ENCODE data around the gene HCRTR1.

The HCRTR1 gene

DNA sequence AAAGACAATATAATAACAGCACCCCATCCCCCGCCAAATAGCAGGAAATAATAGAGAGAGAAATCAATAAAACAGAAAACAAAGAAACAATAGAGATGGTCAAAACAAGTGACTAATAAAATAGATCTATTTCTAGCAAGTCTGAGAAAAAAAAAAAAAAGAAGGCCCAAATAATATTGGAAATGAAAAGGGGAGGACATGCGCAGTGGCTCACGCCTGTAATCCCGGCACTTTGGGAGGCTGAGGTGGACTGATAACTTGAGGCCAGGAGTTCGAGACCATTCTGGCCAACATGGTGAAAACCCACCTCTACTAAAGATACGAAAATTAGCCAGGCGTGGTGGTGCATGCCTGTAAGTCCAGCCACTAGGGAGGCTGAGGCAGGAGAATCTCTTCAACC, 18.5 kb upstream of the HCRTR1 start:
- no peak for DNase-seq (ENCODE audit: low read depth)

DNA sequence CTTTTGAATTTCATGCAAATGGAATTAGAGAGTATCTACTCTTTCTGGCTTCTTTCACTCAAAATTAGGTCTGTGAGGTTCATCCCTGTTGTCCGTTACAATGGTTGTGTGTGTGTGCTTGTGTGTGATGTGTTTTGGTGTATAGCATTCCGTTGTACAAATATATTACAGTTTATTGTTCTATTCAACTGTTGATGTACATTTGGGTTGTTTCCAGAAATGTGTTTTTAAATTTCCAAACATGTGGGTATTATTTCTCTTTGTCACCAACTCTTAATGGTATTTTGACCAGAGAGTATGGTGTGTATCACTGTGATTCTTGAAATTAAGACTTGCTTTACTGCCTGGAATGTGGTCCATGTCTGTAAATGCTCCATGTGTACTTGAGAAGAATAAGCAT, 16.8 kb upstream of the HCRTR1 start:
- DNase-seq (ENCODE audit: low read depth) = no peak

DNA sequence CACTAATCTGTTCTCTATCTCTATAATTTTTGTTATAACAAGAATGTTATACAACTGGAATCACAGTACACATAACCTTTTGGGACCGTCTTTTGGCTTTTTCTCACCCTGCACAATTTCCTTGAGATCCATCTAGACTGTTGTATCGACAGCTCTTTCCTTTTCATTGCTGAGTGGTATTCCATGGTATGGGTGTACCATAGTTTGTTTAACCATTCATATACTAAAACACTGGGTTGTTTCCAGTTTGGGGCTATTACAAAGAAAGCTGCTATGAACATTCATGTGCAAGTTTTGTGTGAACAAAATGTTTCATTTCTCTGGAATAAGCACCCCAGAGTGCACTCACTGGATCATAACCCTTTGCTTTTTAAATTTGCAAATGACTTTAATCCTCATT, 15.4 kb upstream of the HCRTR1 start:
- no peak for DNase-seq (ENCODE audit: low read depth)

DNA sequence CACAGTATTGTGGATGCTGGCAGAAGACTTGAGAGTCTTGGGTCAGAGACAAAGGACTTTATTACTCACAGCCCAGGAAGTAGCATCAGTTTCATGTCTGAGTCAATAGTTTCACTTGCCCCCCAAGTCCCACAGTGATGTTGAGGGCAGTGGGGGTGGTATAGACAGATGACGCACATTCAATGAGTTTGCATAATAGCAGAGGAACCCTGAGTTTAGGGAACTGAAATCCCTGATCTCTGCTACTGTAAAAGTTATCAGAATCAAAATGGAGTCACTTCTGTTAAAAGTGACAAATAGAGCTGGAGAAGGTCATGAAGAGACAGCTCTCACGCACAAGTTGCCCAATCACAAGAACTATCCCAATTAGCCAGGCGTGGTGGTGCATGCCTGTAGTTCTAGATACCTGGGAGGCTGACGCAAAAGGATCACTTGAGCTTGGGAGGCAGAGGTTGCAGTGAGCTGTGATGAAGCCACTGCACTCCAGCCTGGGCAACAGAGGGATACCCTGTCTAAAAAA, 11.5 kb upstream of the HCRTR1 start:
- peak; percentile 26 for DNase-seq (ENCODE audit: low read depth)

DNA sequence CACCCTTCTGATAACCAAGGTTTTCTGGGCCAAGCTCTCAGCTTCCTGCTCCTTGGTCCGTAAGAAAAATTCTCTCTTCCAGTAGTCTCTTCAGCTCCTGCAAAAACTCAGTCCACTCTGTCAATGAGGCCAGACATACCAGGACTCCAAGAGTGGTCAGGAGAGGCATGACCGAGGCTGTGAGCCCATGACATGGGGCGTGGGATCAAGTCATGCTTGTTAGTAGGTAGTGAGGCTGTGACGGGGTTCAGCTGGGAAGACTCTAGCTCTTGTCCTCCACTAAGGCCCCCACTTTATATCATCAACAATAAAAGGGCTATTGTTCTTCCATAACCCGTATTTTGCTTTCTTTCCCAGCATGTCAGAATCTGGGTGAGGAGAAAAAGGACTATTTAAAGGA, 10.1 kb upstream of the HCRTR1 start:
- DNase-seq (ENCODE audit: low read depth) = no peak

DNA sequence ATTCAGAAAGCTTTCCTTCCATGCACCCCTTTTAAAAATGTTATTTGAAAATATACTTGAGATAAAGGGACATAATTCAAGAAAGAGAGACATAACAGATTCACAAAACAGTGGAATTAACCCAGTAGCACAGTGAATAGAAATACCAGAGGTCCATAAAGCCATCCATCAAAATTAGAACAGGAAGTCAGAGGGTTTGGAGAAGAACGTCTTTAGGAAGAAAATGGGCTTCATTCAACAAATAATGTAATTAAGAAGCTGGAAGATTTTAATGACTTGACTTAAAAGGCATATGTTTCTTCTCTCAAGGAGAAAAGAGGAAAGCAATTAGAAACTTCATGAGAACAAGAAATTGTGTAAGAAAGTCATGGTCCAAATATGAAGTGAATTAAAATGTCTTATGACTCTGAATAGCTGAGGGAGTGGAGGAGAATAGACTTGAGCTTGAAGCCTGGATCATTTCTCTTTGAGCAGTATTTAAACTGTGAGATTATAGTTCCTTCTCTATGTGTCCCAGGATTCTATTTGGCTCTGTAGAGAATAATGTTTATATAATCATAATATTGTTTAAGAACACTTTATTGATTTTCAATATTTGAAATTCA, 7.9 kb upstream of the HCRTR1 start:
- no peak for DNase-seq (ENCODE audit: low read depth)

DNA sequence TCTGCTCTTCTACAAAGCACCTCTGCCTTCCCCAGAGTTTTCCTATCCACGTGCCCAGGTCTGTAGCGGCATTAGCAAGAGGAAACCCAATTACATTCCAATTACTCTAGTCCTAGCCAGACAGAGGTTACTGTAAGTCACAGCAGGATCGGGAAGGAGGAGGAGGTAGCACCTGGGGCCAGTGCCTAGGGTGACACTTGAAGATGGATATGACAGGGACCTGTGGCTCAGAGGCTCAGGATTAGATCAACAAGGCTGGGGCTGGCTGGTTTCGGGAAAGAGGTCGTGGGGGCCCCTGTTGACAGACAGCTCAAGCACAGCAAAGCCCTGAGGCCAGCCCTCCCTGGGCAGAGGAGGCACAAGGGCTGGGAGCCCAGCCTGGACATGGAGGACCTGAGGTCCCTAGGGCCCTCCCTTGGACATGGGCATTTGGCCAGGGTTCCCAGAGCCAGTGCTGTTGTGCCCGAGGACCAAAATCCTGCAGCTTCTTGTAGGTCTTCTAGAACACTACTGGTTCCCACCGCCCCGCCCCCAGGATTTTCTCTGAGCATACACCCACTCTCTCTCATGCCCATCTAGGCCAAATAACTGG, 3.0 kb upstream of the HCRTR1 start:
- DNase-seq (ENCODE audit: low read depth) = no peak

DNA sequence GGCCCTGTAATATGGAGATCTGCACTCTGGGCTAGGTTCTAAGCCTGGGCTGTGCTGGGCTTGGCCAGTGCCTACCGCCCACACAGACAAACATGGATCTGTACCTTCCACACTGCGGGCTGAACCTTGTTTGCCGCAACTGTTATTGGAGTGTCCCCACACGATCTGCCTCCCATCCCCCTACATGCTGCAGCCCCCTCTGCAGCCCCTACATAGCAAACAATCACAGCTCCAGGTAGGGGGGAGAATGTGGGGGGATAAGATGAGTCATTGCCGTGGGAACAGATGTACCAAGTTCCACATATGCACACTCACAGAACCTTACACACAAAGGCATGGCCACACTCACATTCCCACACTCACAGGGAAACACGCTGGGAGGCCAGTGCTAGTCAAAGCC, 2.1 kb upstream of the HCRTR1 start:
- no peak for DNase-seq (ENCODE audit: low read depth)

DNA sequence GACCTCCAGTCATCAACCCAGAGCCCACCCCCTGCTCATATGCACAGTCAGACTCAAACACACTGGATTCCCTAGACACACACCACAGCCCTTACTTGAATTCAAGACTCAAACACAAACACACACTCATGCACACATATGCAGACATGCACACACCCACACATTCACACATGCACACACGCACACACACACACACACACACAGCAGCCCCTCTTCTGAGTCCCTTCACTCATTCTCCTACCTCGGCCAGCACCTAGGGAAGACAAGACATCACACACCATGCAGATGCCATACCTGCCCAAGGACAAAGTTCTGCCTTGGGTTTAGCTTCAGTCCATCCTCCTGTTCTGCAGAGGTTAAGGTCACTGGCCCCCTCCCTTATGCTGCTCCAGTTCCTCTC, 1.6 kb upstream of the HCRTR1 start:
- no peak for DNase-seq (ENCODE audit: low read depth)

DNA sequence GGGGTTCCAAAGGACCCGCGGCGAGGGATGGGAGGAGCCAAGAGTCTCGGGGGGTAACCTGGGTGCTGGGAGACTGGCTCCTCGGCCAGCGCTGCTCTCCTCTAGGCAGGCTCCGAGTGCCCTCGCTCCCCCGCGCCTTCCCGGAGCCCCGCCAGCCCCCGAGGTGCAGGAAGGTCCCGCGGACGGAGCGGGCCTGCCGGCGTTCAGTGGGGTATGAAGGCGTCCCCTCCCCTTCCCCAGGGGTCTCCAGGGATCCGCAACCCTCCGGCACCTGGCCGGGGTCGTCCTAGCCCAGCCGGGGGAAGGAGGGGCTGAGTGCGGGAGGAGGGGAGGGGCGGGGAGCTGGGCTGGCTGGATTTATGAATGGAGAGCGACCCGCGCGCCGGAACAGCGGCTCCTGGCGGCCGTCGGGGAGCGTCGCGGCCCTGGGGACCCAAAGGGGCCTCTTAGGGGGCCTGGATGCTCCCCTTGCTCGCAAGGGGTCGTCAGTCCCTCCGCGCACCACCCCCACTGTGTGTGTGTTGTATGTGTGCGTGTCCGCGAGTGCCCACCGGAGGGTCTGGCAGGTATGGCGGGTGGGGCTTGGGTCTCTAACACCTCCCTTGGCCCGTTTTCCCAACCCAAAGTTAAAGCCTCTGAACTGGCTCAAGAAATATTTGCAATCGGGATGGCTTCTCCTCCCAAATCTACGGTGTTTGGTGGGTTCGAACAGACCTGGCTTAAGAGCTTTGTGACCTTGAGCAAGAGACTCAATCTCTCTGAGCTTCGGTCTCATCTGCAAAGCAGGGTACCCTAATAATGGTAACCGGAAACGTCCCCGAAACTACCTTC, 642 bp downstream of the HCRTR1 start:
- DNase-seq (ENCODE audit: low read depth) = peak; percentile 39

DNA sequence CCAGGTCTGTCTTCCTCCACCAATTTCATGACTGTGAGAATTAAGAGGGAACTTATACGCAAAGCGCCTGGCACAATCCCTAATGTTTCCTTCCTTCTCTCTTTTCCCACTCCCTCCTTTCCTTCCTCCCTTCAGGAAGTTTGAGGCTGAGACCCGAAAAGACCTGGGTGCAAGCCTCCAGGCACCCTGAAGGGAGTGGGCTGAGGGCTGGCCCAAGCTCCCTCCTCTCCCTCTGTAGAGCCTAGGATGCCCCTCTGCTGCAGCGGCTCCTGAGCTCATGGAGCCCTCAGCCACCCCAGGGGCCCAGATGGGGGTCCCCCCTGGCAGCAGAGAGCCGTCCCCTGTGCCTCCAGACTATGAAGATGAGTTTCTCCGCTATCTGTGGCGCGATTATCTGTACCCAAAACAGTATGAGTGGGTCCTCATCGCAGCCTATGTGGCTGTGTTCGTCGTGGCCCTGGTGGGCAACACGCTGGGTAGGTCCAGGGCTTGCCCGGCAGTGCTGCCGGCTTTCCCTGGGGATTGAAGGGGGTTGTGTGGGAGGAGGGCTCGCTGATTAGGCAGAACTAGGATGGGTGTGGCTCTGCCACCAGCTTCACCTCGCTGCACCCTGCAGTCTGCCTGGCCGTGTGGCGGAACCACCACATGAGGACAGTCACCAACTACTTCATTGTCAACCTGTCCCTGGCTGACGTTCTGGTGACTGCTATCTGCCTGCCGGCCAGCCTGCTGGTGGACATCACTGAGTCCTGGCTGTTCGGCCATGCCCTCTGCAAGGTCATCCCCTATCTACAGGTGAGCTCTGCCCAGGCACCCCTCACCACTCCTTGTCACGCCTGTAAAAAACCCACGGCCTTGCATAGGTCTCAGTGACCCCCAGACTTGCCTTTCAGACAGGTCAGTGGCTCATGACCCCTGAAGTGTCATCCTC, 1.7 kb downstream of the HCRTR1 start:
- no peak for DNase-seq (ENCODE audit: low read depth)

DNA sequence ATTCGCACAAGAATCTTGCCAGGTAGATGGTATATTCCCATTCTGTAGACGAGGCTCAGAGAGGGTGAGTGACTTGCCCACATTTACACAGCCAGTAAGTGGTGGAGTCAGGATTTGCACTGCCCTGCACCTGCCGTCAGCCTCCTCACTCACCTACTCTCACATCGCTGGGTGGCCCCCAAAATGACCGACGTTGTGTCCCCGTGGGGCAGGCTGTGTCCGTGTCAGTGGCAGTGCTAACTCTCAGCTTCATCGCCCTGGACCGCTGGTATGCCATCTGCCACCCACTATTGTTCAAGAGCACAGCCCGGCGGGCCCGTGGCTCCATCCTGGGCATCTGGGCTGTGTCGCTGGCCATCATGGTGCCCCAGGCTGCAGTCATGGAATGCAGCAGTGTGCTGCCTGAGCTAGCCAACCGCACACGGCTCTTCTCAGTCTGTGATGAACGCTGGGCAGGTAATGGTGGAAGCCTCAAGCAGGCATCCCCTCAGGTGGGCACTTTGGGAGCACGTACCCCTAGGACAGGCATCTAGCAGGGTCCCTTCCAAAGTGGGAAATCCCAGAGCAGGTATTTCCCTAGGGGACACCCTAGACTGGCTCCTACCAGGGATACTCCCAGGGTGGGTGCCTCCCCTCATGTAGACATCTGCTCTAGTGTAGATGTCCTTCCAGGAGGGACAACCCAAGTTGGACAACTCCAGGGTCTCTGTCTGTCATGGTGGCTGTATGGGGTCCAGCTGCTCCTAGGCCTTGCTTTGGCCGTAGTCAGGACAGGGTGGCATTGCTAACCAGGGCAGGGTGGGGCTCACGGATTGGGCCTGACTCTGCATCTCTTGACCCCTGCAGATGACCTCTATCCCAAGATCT, 3.4 kb downstream of the HCRTR1 start:
- no peak for DNase-seq (ENCODE audit: low read depth)

DNA sequence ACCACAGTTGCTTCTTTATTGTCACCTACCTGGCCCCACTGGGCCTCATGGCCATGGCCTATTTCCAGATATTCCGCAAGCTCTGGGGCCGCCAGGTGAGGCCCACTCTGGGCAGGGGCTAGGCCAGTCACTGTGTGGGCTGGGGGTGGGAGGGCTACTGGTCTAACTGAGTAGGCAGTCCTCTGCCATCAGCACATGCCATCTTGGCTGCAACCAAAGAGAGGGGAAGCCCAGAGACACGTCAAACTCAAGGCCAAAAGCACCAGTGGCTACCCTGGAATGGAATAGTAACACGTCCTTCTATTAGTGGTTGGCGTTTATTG, 4.0 kb downstream of the HCRTR1 start:
- no peak for DNase-seq (ENCODE audit: low read depth)

DNA sequence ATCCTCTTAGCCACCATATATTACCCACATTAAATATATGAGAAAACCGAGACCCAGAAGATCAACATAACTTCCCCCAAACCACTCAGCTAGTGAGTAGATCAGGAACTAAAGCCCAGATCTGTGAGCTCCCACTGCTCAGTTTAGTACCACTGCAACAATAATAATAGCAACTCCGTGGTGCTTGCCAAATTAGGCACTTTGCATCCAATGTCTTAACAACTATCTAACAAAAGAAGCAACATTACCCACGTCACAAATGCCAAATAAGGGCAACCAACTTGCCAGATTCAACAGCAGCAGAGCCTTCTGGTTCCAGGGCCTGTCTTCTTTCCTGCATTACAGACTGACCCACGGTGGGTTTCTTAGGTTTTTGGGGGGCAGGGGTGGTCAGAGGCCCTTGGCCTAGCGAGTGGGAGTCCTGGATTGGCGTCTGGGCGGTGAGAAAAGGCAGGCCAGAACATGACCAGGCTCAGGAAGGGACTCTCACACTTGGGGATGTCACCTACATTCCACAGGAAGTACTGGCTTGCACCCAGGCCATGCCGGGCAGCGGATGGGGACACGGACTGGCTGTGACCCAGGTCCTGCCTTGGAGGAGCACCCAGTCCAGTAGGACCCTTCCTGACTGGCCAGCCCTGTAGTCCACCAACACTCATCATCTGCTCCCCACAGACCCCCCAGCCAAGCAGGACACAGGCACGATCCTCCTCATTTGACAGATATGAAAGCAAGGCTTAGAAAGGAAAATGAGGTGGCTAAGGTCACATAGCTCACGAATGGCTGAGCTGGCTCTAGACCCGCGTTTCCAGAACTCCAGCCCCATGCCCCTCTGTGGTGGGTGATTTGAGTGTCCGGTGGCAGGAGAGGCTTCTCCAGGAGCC, 4.6 kb downstream of the HCRTR1 start:
- no peak for DNase-seq (ENCODE audit: low read depth)

DNA sequence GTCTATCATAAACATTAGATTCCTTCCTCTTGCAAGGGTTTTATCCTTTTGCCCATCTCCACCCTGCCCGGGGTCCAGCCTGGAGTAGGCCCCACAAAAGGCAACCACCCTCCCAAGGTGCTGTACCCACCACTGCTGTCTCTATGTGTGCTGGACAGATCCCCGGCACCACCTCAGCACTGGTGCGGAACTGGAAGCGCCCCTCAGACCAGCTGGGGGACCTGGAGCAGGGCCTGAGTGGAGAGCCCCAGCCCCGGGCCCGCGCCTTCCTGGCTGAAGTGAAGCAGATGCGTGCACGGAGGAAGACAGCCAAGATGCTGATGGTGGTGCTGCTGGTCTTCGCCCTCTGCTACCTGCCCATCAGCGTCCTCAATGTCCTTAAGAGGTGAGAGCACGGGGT, 5.9 kb downstream of the HCRTR1 start:
- no peak for DNase-seq (ENCODE audit: low read depth)

DNA sequence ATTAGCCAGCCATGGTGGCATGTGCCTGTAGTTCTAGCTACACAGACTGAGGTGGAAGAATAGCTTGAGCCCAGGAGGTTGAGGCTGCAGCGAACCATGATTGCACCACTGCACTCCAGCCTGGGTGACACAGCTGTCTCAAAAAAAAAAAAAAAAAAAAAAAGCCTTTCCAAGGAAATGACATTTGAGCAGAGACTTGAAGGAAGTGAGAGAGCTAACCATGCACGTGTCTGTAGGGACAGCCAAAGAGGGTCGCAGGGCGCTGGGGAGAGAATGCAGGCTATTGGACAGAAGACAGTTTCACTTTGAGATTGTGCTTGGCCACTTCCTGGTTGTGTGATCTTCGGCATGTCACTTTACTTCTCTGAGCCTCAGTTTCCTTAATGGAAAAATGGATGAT, 6.8 kb downstream of the HCRTR1 start:
- DNase-seq (ENCODE audit: low read depth) = no peak

DNA sequence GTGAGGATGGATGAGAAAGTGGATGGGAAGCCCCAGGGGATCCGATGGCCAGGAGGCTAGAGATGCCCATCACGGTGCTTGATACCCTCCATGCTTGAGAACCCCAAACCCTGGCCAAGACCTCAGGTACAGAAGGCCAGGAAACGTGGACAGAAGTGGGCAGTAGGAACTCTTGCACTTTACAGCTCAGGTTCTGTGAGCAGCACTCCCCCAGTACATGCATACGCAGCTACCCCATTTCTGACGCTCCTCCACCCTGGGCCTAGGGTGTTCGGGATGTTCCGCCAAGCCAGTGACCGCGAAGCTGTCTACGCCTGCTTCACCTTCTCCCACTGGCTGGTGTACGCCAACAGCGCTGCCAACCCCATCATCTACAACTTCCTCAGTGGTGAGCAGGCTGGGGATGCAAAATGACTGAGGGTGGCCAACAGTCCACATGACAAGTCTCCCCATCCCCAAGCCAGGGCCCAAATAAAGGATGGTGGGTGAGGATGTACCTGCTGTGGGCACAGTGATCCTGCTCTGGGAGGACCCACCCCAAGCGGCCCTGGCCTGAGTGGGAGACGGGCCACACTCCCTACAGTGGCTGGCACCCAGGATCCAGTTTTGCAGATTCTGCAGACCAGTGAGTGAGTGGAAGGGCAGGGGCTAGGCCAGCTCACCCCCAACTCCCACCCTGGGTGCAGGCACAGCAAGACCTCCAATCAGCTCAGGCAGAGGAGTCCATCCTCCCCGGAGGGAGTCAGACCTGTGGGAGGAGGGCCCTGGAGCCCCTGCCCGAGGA, 7.4 kb downstream of the HCRTR1 start:
- DNase-seq (ENCODE audit: low read depth) = no peak

DNA sequence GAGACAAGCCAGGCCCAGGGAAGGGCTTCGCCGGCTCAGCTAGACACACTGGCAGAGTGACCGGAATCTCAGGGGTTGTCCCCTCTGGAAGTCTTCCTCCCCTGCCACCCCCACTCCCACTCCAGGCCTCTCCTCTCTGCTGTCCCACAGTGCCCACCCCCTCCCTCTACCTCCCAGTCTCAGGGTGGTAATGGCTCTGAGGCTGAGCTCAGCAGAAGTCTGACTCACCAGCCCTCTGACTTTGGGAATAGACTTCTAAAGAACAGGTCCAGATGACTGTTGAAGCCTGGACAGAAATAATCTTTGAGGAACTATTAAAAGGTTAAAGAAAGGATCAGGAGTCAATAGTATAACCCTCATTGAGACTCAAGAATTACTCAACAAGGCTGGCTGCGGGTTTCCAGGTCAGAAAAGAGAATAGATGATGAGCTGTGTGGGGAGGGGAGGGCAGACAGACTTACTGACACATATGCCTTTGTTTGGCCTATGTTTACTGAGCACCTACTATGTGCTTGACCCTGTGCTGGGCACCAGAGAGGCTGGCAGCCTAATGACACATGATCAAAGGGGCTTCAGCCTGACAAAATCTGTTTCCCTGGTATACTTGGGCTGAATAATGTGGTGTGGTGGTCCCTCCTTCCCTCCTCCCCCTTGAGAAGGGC, 8.2 kb downstream of the HCRTR1 start:
- no peak for DNase-seq (ENCODE audit: low read depth)
